ENCODE data around the gene ADGRD1. TPM values are rescaled to one million over a fixed set of nuclear protein-coding genes. Genes with fewer than 3 reads are reported as not detected.

The ADGRD1 gene
- total RNA-seq = not detected in 2 replicates

DNA sequence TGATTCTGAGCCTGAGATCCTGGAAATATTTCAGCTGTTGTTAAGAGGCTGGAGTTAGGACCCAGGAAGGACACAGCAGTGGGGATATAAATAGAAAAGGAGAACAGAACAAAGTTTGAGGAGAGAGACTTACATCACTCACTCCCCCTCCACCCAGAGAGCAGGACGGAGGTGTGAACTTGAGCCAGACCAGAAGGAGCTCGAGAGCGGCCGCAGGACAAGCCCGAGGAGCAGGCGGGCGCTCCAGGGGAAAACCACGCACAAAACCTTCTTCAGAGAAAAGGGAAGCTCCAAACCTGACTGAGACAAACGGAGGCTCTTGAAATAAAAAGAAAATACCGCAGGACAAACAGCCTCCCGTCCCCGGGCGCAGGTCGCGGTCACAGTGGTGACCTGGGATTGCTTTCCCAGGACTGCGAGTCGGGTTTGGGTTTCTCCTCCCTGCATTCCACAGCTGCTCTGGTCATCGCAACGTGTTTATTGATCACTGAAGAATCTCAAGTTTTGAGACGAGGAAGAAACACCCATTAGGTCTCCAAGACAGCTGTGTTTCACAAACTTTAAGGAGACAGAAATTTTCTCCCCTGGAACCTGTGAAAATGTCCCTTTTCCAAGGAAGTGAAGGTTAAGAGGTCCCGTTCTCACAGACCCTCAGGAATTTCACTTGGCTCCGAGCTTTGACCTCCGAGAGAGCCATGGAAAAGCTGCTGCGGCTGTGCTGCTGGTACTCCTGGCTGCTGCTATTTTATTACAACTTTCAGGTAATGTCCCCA lies at the start of gene ADGRD1:
ADGRD1 (plus strand) TSS at position 137 of the 773 bp plus-strand sequence; CDS start at position 696, 559 bp downstream.

Other genes starting within 250 kb of the ADGRD1 start
- under 0.01 TPM in 1 of 2 replicates, not detected in the other for gene RIMBP2, start 237.6 kb upstream of the ADGRD1 start, total RNA-seq
- 5.1 and 16.6 TPM in 2 replicates for gene STX2, start 114.7 kb upstream of the ADGRD1 start, total RNA-seq
- 520 and 855 TPM in 2 replicates for gene RAN, start 81.8 kb upstream of the ADGRD1 start, total RNA-seq

Data from tracheal epithelial cell (primary cell).